ENCODE data around the gene COL4A1. TPM values are rescaled to one million over a fixed set of nuclear protein-coding genes. Genes with fewer than 3 reads are reported as not detected.

Gene COL4A1
- total RNA-seq, 2 experiments from 2014 or later: 0.06 to 0.12 TPM

GRCh38 chr13:110186231-110186855 is 120.6 kb downstream of the COL4A1 start:
- no peaks in the 10 kb centered on the region for H3K9me3 Mint-ChIP-seq
- DNase-seq: no peak
- no peak overlapping the region for H3K27ac Mint-ChIP-seq
- H3K4me1 Mint-ChIP-seq: no peaks in the 10 kb centered on the region
- POLR2A ChIA-PET: no interaction called here
- CTCF ChIA-PET: interaction anchor here (0.6 kb wide), 1 partner anchor 288 kb away, joined by 5 read pairs; no protein-coding TSS in a partner anchor
- peaks cover 2% of the 10 kb centered on the region for H3K27me3 Mint-ChIP-seq
- H3K4me3 Mint-ChIP-seq: no peak overlapping the region
- no peaks in the 10 kb centered on the region for H3K36me3 Mint-ChIP-seq (ENCODE audit: low read depth)

GRCh38 chr13:110185696-110186095 is 121.3 kb downstream of the COL4A1 start:
- DNase-seq: no peak
- no peaks in the 10 kb centered on the region for H3K36me3 Mint-ChIP-seq (ENCODE audit: low read depth)
- no peak overlapping the region for H3K4me3 Mint-ChIP-seq
- ChIA-PET POLR2A (no interaction called here), CTCF (interaction anchor here (0.6 kb wide), 1 partner anchor 288 kb away, joined by 5 read pairs; no protein-coding TSS in a partner anchor)
- no peaks in the 10 kb centered on the region for H3K4me1 Mint-ChIP-seq
- no peak overlapping the region for H3K27ac Mint-ChIP-seq
- H3K27me3 Mint-ChIP-seq: peaks cover under 1% of the 10 kb centered on the region
- no peaks in the 10 kb centered on the region for H3K9me3 Mint-ChIP-seq

GRCh38 chr13:110183910-110184309 is 123.0 kb downstream of the COL4A1 start:
- CTCF ChIA-PET: no interaction called here
- DNase-seq: no peak
- no peak overlapping the region for H3K4me3 Mint-ChIP-seq
- POLR2A ChIA-PET: no interaction called here
- H3K36me3 Mint-ChIP-seq (ENCODE audit: low read depth): no peaks in the 10 kb centered on the region
- no peaks in the 10 kb centered on the region for H3K27me3 Mint-ChIP-seq
- H3K4me1 Mint-ChIP-seq: no peaks in the 10 kb centered on the region
- no peak overlapping the region for H3K27ac Mint-ChIP-seq
- no peaks in the 10 kb centered on the region for H3K9me3 Mint-ChIP-seq

DNA sequence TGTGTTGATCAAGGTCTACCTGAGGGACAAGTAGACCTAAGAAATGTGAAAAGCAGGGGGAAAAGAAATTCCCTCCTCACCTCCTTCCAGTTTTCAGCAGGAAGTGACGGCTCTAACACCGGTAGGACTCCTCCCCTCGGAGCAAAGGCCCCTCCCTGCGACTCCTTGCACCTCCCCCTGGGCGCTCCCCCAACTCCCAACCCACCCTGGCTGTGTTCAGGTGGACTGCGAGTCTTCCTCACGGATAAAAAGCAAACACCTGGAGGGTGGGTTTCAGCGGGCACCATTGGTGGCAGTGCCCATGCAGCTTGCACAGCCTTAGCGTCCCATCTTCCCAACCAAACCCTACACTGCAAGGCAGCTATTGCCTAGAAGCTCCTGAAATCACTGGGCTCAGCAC is 124.5 kb downstream of the COL4A1 start:
- H3K4me1 Mint-ChIP-seq: no peaks in the 10 kb centered on the region
- H3K27ac Mint-ChIP-seq: no peak overlapping the region
- H3K27me3 Mint-ChIP-seq: no peaks in the 10 kb centered on the region
- H3K36me3 Mint-ChIP-seq (ENCODE audit: low read depth): no peaks in the 10 kb centered on the region
- ChIA-PET CTCF (no interaction called here), POLR2A (no interaction called here)
- H3K9me3 Mint-ChIP-seq: no peaks in the 10 kb centered on the region
- DNase-seq: no peak
- no peak overlapping the region for H3K4me3 Mint-ChIP-seq

GRCh38 chr13:110182003-110182402 is 125.0 kb downstream of the COL4A1 start:
- H3K27ac Mint-ChIP-seq: no peak overlapping the region
- peaks cover 1% of the 10 kb centered on the region for H3K27me3 Mint-ChIP-seq
- ChIA-PET CTCF (no interaction called here), POLR2A (no interaction called here)
- no peaks in the 10 kb centered on the region for H3K36me3 Mint-ChIP-seq (ENCODE audit: low read depth)
- H3K9me3 Mint-ChIP-seq: no peaks in the 10 kb centered on the region
- H3K4me3 Mint-ChIP-seq: no peak overlapping the region
- no peaks in the 10 kb centered on the region for H3K4me1 Mint-ChIP-seq
- DNase-seq: no peak

GRCh38 chr13:110179857-110180147 is 127.2 kb downstream of the COL4A1 start:
- POLR2A ChIA-PET: no interaction called here

DNA sequence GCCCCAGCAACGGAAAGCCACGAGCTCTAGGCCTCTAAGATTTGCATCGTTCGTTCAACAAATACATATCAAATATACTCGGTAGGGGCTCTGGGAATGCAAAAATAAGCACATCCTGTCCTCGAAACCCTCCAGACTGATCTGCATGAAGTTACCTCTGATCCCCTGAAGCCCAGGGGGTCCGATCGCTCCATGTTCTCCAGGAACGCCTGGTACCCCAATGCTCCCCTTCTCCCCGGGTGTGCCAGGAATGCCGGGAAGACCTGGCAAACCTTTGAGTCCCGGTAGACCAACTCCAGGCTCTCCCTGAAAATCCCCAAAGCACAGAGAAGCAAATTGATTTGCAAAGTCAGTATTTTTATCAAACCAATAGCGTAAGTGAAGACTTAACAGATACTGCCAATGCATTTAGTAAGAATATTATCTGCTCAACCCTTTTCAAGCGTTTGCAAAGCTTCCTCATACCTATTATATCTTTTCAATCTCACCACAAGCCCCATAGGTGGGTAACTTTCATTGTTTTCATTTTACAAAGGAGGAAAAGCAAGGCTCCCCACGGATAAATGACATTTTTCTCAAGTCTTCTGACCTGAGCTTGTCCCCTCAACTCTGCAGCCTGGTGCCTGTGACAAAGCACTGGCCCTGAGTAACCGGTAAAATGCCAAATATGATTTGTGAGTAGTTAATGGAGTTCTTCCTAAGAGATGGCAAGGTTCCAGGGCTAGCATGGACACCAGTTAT is 127.7 kb downstream of the COL4A1 start:
- peaks cover 1% of the 10 kb centered on the region for H3K27me3 Mint-ChIP-seq
- DNase-seq: no peak
- H3K4me3 Mint-ChIP-seq: no peak overlapping the region
- no peak overlapping the region for H3K27ac Mint-ChIP-seq
- H3K36me3 Mint-ChIP-seq (ENCODE audit: low read depth): no peaks in the 10 kb centered on the region
- ChIA-PET POLR2A (no interaction called here), CTCF (no interaction called here)
- no peaks in the 10 kb centered on the region for H3K4me1 Mint-ChIP-seq
- peaks cover 2% of the 10 kb centered on the region for H3K9me3 Mint-ChIP-seq

More at GRCh38 chr13:110179857-110180147, 127.2 kb downstream of the COL4A1 start:
- CTCF ChIA-PET: no interaction called here
- Mint-ChIP-seq H3K4me3 (no peak overlapping the region), H3K9me3 (peaks cover 2% of the 10 kb centered on the region), H3K27ac (no peak overlapping the region), H3K4me1 (no peaks in the 10 kb centered on the region), H3K36me3 (ENCODE audit: low read depth) (no peaks in the 10 kb centered on the region), H3K27me3 (peaks cover 1% of the 10 kb centered on the region)
- no peak for DNase-seq

DNA sequence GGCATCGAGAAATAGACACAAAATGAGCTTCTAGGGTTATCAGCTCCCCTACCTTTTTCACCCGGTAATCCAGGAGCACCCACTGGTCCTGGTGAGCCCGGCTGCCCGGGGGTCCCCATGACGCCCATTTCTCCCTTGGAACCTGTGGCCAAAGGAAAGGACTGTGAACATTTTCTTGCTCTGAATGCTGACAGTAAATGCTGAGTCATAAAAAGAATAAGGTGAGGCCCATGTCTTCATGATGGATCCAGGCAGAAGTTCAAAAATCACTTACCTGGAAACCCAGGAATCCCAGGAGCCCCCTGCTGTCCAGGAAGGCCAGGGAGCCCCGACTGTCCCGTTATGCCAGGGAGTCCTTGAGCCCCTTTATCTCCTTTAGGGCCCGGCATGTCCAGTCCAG is 129.2 kb downstream of the COL4A1 start:
- ChIA-PET POLR2A (no interaction called here), CTCF (no interaction called here)
- no peak for DNase-seq

DNA sequence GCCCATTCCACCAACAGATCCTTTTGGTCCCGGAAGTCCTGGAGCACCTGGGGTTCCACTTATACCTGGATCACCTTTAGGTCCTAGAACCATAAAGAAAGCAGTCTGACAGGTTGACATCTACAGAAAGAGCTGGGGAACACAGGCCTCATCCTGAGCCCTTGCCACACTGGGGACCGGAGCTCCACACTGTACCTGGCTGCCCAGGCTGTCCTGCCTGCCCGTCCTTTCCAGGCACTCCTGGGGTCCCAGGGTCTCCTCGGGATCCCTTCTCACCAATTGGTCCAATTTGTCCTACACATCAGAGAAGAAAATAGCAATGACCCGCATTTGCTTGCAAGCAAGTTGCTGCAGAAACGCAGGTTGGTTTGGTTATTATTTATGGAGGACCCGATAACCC is 130.5 kb downstream of the COL4A1 start:
- Mint-ChIP-seq H3K9me3 (peaks cover 6% of the 10 kb centered on the region), H3K27ac (no peak overlapping the region), H3K27me3 (peaks cover 1% of the 10 kb centered on the region), H3K4me1 (no peaks in the 10 kb centered on the region), H3K36me3 (ENCODE audit: low read depth) (no peaks in the 10 kb centered on the region), H3K4me3 (no peak overlapping the region)
- POLR2A ChIA-PET: interaction anchor here (0.6 kb wide), 1 partner anchor 91 kb away, joined by 3 read pairs; no protein-coding TSS in a partner anchor
- CTCF ChIA-PET: no interaction called here
- no peak for DNase-seq

More for the DNA sequence above, 129.2 kb downstream of the COL4A1 start:
- Mint-ChIP-seq H3K4me1 (no peaks in the 10 kb centered on the region), H3K27me3 (peaks cover 1% of the 10 kb centered on the region), H3K9me3 (peaks cover 4% of the 10 kb centered on the region), H3K4me3 (no peak overlapping the region), H3K27ac (no peak overlapping the region), H3K36me3 (ENCODE audit: low read depth) (no peaks in the 10 kb centered on the region)

- Mint-ChIP-seq H3K4me3 (no peak overlapping the region), H3K27ac (no peak overlapping the region), H3K27me3 (peaks cover 1% of the 10 kb centered on the region), H3K4me1 (no peaks in the 10 kb centered on the region), H3K36me3 (ENCODE audit: low read depth) (no peaks in the 10 kb centered on the region), H3K9me3 (peaks cover 6% of the 10 kb centered on the region)
- DNase-seq: no peak
- ChIA-PET CTCF (no interaction called here), POLR2A (interaction anchor here (0.6 kb wide), 1 partner anchor 9 kb away, joined by 3 read pairs; no protein-coding TSS in a partner anchor)
These were observed 133.6 kb downstream of the COL4A1 start for GRCh38 chr13:110173247-110173818.

DNA sequence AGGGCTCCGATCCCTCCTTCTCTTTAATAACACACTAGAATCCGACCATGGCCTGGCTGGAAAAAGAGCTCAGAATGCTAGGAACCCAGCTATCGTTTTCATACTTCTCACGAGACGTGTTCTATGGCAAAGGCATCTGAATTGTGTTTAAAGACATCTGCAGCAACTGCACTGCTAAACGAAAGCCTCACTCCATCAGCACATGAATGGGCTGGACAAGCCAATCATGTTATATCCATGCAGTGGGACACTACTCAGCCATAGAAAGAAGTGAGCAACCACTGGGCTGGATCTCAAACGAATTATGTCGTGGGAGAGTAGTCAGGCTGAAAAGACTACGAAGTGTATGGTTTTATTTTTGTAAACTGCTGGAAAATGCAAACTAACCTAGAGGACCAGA is 136.1 kb downstream of the COL4A1 start:
- POLR2A ChIA-PET: no interaction called here

DNA sequence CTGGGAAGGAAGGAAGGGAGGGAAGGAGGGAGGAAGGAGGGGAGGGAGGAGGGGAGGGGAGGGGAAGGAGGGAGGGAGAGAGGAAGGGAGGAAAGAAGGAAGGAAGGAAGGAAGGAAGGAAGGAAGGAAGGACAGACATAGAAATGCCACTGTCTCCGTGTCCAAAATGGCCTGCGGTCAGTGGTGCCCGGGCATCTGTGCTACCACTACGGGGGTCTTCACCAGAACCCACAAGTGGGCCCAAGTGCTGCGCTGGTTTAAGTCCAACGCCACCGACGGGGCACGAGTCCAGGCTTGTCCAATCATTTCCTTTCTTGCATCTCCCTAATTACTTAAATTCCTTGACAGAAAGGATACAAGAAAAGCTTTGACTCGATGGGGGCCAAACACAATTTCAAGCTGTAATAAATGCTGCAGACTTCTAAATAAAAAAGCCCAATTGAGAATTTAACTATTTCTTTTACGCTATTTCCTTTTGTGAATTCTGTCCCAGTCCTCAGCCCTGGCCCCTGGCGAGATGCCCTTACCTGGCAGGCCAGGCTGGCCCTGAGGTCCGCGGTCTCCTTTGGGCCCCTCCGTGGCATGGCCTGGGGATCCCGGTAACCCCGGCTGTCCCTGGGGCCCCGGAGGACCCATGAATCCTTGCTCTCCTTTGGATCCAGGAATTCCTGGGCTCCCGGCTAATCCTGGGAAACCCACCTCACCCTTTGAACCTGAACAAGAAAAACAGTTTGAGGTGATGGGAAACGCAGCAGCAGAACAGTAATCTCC is 136.8 kb downstream of the COL4A1 start:
- no peak overlapping the region for H3K27ac Mint-ChIP-seq
- H3K4me1 Mint-ChIP-seq: no peaks in the 10 kb centered on the region
- POLR2A ChIA-PET: no interaction called here
- H3K4me3 Mint-ChIP-seq: no peak overlapping the region
- H3K27me3 Mint-ChIP-seq: no peaks in the 10 kb centered on the region
- no peak for DNase-seq
- H3K9me3 Mint-ChIP-seq: peaks cover 5% of the 10 kb centered on the region
- CTCF ChIA-PET: no interaction called here
- H3K36me3 Mint-ChIP-seq (ENCODE audit: low read depth): no peaks in the 10 kb centered on the region

More for the DNA sequence above, 136.1 kb downstream of the COL4A1 start:
- Mint-ChIP-seq H3K4me1 (no peaks in the 10 kb centered on the region), H3K27ac (no peak overlapping the region), H3K4me3 (no peak overlapping the region), H3K9me3 (peaks cover 6% of the 10 kb centered on the region), H3K36me3 (ENCODE audit: low read depth) (no peaks in the 10 kb centered on the region), H3K27me3 (no peaks in the 10 kb centered on the region)
- CTCF ChIA-PET: no interaction called here
- no peak for DNase-seq
